ENCODE measurements around the gene EVI5.

Gene EVI5

GRCh38 chr1:92483610-92484471 lies 301.1 kb downstream of the EVI5 start:
- peaks cover 100% of the 10 kb centered on the region for H3K27me3 Mint-ChIP-seq (ENCODE audit: low read depth)
- TF ChIP-seq CTCF (IDR thresholded peaks at IDR 0.05; ENCODE audit: unreplicated experiment in 3 of 3), result no peak
- H3K4me1 Mint-ChIP-seq, result peaks cover 45% of the 10 kb centered on the region
- H3K27ac Mint-ChIP-seq, result no peak overlapping the region
- H3K9me3 Mint-ChIP-seq, result no peaks in the 10 kb centered on the region
- H3K36me3 Mint-ChIP-seq (ENCODE audit: low read depth), result no peaks in the 10 kb centered on the region
- H3K4me3 Mint-ChIP-seq, result peak overlapping the region; percentile 75 to 82 (median 81)

- TF ChIP-seq CTCF (IDR thresholded peaks at IDR 0.05; ENCODE audit: unreplicated experiment in 3 of 3), result no peak
- Mint-ChIP-seq H3K4me1 (peaks cover 49% of the 10 kb centered on the region), H3K27me3 (ENCODE audit: low read depth) (peaks cover 100% of the 10 kb centered on the region)
These were observed 302.0 kb downstream of the EVI5 start for GRCh38 chr1:92482665-92483609.

GRCh38 chr1:92481971-92482664 lies 302.8 kb downstream of the EVI5 start:
- peak overlapping the region; percentile 66 to 82 (median 72) for H3K4me3 Mint-ChIP-seq
- no peak for TF ChIP-seq CTCF (IDR thresholded peaks at IDR 0.05; ENCODE audit: unreplicated experiment in 3 of 3)

More at GRCh38 chr1:92482665-92483609, 302.0 kb downstream of the EVI5 start:
- H3K4me3 Mint-ChIP-seq, result peak overlapping the region; percentile 66 to 82 (median 72)
- H3K9me3 Mint-ChIP-seq, result no peaks in the 10 kb centered on the region
- no peak overlapping the region for H3K27ac Mint-ChIP-seq
- no peaks in the 10 kb centered on the region for H3K36me3 Mint-ChIP-seq (ENCODE audit: low read depth)

GRCh38 chr1:92481599-92481925 lies 303.3 kb downstream of the EVI5 start:
- H3K27ac Mint-ChIP-seq, result no peak overlapping the region
- H3K4me1 Mint-ChIP-seq, result peaks cover 49% of the 10 kb centered on the region
- H3K27me3 Mint-ChIP-seq (ENCODE audit: low read depth), result peaks cover 100% of the 10 kb centered on the region
- TF ChIP-seq CTCF (IDR thresholded peaks at IDR 0.05; ENCODE audit: unreplicated experiment in 3 of 3), result no peak
- H3K36me3 Mint-ChIP-seq (ENCODE audit: low read depth), result no peaks in the 10 kb centered on the region
- peak overlapping the region; percentile 61 to 78 (median 68) for H3K4me3 Mint-ChIP-seq
- H3K9me3 Mint-ChIP-seq, result no peaks in the 10 kb centered on the region

More at GRCh38 chr1:92481971-92482664, 302.8 kb downstream of the EVI5 start:
- H3K27me3 Mint-ChIP-seq (ENCODE audit: low read depth), result peaks cover 100% of the 10 kb centered on the region
- H3K4me1 Mint-ChIP-seq, result peaks cover 49% of the 10 kb centered on the region
- H3K27ac Mint-ChIP-seq, result no peak overlapping the region
- H3K36me3 Mint-ChIP-seq (ENCODE audit: low read depth), result no peaks in the 10 kb centered on the region
- H3K9me3 Mint-ChIP-seq, result no peaks in the 10 kb centered on the region

GRCh38 chr1:92480813-92481598 lies 303.9 kb downstream of the EVI5 start:
- peak overlapping the region; percentile 61 to 78 (median 68) for H3K4me3 Mint-ChIP-seq
- H3K27ac Mint-ChIP-seq, result no peak overlapping the region
- peaks cover 100% of the 10 kb centered on the region for H3K27me3 Mint-ChIP-seq (ENCODE audit: low read depth)
- H3K4me1 Mint-ChIP-seq, result peaks cover 45% of the 10 kb centered on the region
- TF ChIP-seq CTCF (IDR thresholded peaks at IDR 0.05; ENCODE audit: unreplicated experiment in 3 of 3), result no peak
- H3K9me3 Mint-ChIP-seq, result no peaks in the 10 kb centered on the region
- H3K36me3 Mint-ChIP-seq (ENCODE audit: low read depth), result no peaks in the 10 kb centered on the region
